ENCODE data around the gene MAEA. TPM values are rescaled to one million over a fixed set of nuclear protein-coding genes. Genes with fewer than 3 reads are reported as not detected.
A peak's percentile ranks its signal among the peaks of the same experiment; 100 is the strongest.

MAEA gene
- total RNA-seq: 103 TPM

DNA sequence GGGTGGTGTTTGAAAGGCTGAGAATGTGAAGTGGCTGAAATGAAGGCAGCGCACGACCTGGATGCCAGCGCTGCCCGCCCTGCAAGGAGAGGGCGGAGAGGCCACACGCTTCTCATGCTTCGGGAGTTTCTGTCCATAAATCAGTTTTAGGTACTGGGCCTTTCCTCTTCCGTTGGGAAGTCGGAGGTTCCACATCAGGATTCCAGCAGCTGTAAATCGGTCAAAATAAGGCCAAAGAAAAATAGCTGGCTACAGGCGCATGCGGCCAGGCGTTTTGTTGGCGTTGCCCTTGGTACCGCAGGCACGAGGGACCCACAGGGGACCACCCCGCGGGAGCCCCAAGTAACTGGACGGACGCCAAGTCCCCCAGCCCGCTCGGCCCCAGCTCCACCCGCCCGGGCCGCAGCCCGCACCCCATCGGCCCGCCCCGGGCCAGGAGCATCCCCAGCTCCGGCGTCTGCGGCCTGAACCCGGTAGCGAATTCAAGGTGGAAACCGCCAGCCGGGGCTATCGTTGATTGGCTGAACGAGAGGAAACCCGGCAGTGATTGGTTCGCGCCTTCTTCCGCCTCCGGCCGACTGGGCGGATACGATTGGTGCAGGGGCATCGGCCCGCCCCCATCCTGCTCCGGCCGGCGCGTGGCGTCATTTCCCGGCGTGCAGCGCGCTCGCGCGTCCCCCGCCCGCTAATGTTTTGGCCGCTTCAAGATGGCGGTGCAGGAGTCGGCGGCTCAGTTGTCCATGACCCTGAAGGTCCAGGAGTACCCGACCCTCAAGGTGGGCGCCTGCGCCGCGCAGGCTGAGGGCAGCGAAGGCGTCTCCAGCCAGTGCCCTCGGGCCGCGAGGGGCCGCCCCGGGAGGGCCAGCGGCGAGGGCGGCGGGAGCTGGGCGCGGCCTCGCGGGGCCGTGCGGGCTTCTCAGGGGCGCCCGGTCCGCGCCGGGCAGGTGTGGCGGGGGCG lies at the start of gene MAEA:
TSS of gene MAEA (plus strand) at position 685 of the 958 bp plus-strand sequence. CDS start at position 708, 23 bp downstream.
- peaks cover 52% of the 10 kb centered on the region for H3K4me1 ChIP-seq

DNA sequence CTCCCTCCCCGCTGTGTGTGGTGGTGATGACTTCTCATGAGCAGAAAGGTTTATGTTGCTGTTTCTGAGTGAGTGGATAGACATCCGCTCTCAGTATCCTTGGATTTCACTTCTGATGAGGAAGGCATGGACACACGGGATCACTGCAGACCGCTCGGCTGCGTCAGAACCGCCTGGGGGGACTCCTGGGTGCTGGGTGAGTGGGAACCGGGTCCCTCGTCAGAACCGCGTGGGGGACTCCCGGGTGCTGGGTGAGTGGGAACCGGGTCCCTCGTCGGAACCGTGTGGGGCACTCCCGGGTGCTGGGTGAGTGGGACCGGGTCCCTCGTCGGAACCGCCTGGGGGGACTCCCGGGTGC lies 49.8 kb upstream of the MAEA start:
- intact Hi-C loops (cut with DNase I): no loop called here
- H3K4me1 ChIP-seq: peaks cover 58% of the 10 kb centered on the region
- H3K9me3 ChIP-seq: no peaks in the 10 kb centered on the region
- no peak for DNase-seq (ENCODE audit: extremely low spot score in 2 of 2)
- H3K36me3 ChIP-seq: peaks cover 0 to 48% of the 10 kb centered on the region in 2 donors
- no peak overlapping the region for H3K27ac ChIP-seq
- TF ChIP-seq POLR2A (IDR thresholded peaks at IDR 0.05) (no peak), POLR2AphosphoS5 (IDR thresholded peaks at IDR 0.05; ENCODE audit: insufficient read depth in 1 of 2, low read depth in 1 of 2) (no peak)
- TF ChIP-seq, protein P1, sequence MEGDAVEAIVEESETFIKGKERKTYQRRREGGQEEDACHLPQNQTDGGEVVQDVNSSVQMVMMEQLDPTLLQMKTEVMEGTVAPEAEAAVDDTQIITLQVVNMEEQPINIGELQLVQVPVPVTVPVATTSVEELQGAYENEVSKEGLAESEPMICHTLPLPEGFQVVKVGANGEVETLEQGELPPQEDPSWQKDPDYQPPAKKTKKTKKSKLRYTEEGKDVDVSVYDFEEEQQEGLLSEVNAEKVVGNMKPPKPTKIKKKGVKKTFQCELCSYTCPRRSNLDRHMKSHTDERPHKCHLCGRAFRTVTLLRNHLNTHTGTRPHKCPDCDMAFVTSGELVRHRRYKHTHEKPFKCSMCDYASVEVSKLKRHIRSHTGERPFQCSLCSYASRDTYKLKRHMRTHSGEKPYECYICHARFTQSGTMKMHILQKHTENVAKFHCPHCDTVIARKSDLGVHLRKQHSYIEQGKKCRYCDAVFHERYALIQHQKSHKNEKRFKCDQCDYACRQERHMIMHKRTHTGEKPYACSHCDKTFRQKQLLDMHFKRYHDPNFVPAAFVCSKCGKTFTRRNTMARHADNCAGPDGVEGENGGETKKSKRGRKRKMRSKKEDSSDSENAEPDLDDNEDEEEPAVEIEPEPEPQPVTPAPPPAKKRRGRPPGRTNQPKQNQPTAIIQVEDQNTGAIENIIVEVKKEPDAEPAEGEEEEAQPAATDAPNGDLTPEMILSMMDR (IDR thresholded peaks at IDR 0.05): no peak
- no peaks in the 10 kb centered on the region for H3K27me3 ChIP-seq
- no peak overlapping the region for H3K4me3 ChIP-seq

More for the DNA sequence above, at the start of gene MAEA:
- intact Hi-C loops (cut with DNase I): no loop called here
- peak in 1 of 2 donors; percentile 97 for DNase-seq (ENCODE audit: extremely low spot score in 2 of 2)
- H3K27ac ChIP-seq: peak within 1 kb of the TSS; percentile 73
- no peaks in the 10 kb centered on the region for H3K27me3 ChIP-seq
- H3K36me3 ChIP-seq: no peaks in the 10 kb centered on the region
- peak within 1 kb of the TSS; percentile 69 to 98 for H3K4me3 ChIP-seq
- TF ChIP-seq, protein P1 (IDR thresholded peaks at IDR 0.05): no peak
- TF ChIP-seq POLR2AphosphoS5 (IDR thresholded peaks at IDR 0.05; ENCODE audit: insufficient read depth in 1 of 2, low read depth in 1 of 2): peak; percentile 86 to 95
- peak in 1 of 2 donors; percentile 57 for TF ChIP-seq POLR2A (IDR thresholded peaks at IDR 0.05)
- H3K9me3 ChIP-seq: no peaks in the 10 kb centered on the region

DNA sequence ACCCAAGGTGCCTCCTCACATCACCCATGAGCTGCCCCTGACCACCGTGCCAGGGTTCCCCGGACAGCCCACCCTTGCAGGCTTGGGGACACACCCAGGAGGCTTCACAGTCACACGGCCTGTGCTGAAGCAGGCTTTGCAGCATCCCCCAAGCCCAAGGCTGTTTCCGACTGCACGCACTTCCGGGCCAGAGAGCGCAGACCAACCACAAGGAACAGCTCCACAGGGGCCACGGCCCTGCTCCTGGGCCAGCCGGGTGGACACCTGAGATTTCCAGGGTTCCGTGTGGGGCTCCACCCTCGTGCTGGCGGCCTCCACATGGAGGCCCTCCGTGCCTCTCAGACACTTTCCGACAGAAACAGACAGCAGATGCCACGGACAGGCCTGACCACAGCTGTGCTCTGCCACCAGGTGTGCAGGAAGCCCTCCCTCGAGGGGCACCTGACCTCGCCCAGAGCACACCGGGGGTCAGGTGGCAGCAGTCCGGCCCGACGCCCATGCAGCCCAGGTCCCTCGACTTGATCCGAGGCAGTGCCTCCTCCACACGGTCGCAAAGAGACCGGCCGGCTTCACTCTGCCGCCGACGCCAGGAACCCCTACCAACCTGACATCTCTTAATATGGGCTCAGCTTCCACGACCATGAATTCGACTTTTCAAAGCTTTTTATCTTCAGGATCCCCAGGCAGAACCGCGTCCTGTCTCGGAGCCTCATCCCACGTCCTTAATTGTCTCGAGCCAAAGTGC lies 48.8 kb upstream of the MAEA start:
- no peaks in the 10 kb centered on the region for H3K27me3 ChIP-seq
- no peak overlapping the region for H3K27ac ChIP-seq
- H3K9me3 ChIP-seq: no peaks in the 10 kb centered on the region
- no peak overlapping the region for H3K4me3 ChIP-seq
- DNase-seq (ENCODE audit: extremely low spot score in 2 of 2): no peak
- H3K4me1 ChIP-seq: peaks cover 58% of the 10 kb centered on the region
- intact Hi-C loops (cut with DNase I): no loop called here
- TF ChIP-seq POLR2A (IDR thresholded peaks at IDR 0.05): no peak
- TF ChIP-seq, protein P1 (IDR thresholded peaks at IDR 0.05): no peak
- peaks cover 0 to 39% of the 10 kb centered on the region in 2 donors for H3K36me3 ChIP-seq

DNA sequence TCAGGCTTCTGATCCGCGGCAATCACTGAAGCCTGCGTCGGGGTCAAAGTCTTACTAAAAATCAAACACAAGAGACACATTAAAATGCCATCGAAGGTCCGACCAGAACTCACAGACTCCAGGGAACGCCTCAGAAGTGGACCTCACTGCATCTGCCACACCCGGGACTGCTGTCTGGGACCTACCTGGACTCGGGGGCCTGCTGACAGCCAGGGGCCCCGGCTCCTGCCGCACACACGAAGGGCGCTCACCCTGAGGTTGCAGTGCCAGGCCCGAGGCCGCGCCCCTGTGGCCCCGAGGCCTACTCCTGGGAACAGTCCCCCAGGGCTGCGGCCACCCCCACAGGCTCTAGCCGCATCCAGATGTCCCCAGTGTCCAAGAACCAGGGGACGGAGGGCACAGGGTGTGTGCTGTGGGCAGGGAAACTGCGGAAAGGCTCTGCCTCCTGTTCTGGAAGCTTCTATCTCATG lies 48.2 kb upstream of the MAEA start:
- intact Hi-C loops (cut with DNase I): no loop called here

More for the DNA sequence above, 48.2 kb upstream of the MAEA start:
- peaks cover 0 to 33% of the 10 kb centered on the region in 2 donors for H3K36me3 ChIP-seq
- H3K4me3 ChIP-seq: no peak overlapping the region
- H3K27ac ChIP-seq: no peak overlapping the region
- no peaks in the 10 kb centered on the region for H3K27me3 ChIP-seq
- TF ChIP-seq, protein P1 (IDR thresholded peaks at IDR 0.05): no peak
- TF ChIP-seq POLR2A (IDR thresholded peaks at IDR 0.05): no peak
- no peak for TF ChIP-seq POLR2AphosphoS5 (IDR thresholded peaks at IDR 0.05; ENCODE audit: insufficient read depth in 1 of 2, low read depth in 1 of 2)
- no peak for DNase-seq (ENCODE audit: extremely low spot score in 2 of 2)
- H3K9me3 ChIP-seq: no peaks in the 10 kb centered on the region
- peaks cover 59% of the 10 kb centered on the region for H3K4me1 ChIP-seq
